HepG2 (cell line): ENCODE results near the gene SLC19A1. TPM values are rescaled to one million over a fixed set of nuclear protein-coding genes. Genes with fewer than 3 reads are reported as not detected.

Experiments used
- HNF1A ChIP-seq, 2 experiments: sonication (generic) in 1 of 2; formaldehyde crosslinking in 1 of 2; IDR thresholded peaks; 2 replicates each; pipeline versions ENCODE4 v1.4.0 to v1.6.1; 2016 to 2020; ENCODE audit warnings: borderline replicate concordance in 1 of 2, low read depth in 1 of 2, mild to moderate bottlenecking in 1 of 2, missing genetic modification reagents in 1 of 2
- KDM5A ChIP-seq: fragments of 200-600 bp; sonication (generic); IDR thresholded peaks from 2 replicates; pipeline ENCODE4 v1.7.0; 2018; ENCODE audit warnings: antibody characterized with exemption, mild to moderate bottlenecking, low read length, borderline replicate concordance
- PRDM15 ChIP-seq: sonication (generic); formaldehyde crosslinking; IDR thresholded peaks from 2 replicates; pipeline ENCODE4 v1.4.0; 2020; ENCODE audit warnings: missing genetic modification reagents
- SAFB2 ChIP-seq: sonication (generic); formaldehyde crosslinking; IDR thresholded peaks from 2 replicates; pipeline ENCODE4 v1.5.1; 2020; ENCODE audit warnings: missing genetic modification reagents, low read depth, mild to moderate bottlenecking, borderline replicate concordance
- SP1 ChIP-seq, 2 experiments: fragments of 450-650 bp in 1 of 2; sonication (generic) in 1 of 2; formaldehyde crosslinking in 1 of 2; IDR thresholded peaks; 2 replicates each; pipeline versions ENCODE4 v1.4.0 to v1.6.1; 2016 to 2020; ENCODE audit warnings: missing genetic modification reagents in 1 of 2
- ZNF253 ChIP-seq: sonication (generic); formaldehyde crosslinking; IDR thresholded peaks from 2 replicates; pipeline ENCODE4 v1.8.0; 2022; ENCODE audit warnings: mild to moderate bottlenecking, missing genetic modification reagents, borderline replicate concordance
- ZNF510 ChIP-seq: sonication (generic); formaldehyde crosslinking; IDR thresholded peaks from 2 replicates; pipeline ENCODE4 v1.4.0; 2020; ENCODE audit warnings: low read depth, mild to moderate bottlenecking, missing genetic modification reagents
- ZNF616 ChIP-seq: sonication (generic); formaldehyde crosslinking; IDR thresholded peaks from 2 replicates; pipeline ENCODE4 v1.5.0; 2020; ENCODE audit warnings: low read depth, mild to moderate bottlenecking, missing genetic modification reagents
- ZSCAN12 ChIP-seq: sonication (generic); formaldehyde crosslinking; IDR thresholded peaks from 2 replicates; pipeline ENCODE4 v1.9.0; 2021; ENCODE audit warnings: mild to moderate bottlenecking, missing genetic modification reagents
- polyA plus RNA-seq, 8 experiments: library from polyadenylated mRNA; depleted of rRNA in 3 of 8; stranded (reverse) in 7 of 8; unstranded in 1 of 8; fragments of >200 nt; fragmentation: Illumina TruSeq in 4 of 8; extraction: Trizol in 4 of 8; gene quantifications; 2 replicates each; pipeline versions ENCODE4 v1.2.1 to v1.2.3, GENCODE V29; 2011 to 2016; ENCODE audit warnings: low read depth in 4 of 8, missing spikeins in 1 of 8, mixed read lengths in 1 of 8; ENCODE audit not compliant: insufficient read depth in 1 of 8
- total RNA-seq, 5 experiments: library from RNA; depleted of rRNA; stranded (reverse); fragments of >200 nt; fragmentation: Illumina TruSeq; extraction: Trizol; gene quantifications; 2 replicates each; pipeline ENCODE4 v1.2.3, GENCODE V29; 2016; ENCODE audit warnings: low read depth in 1 of 5
- TF ChIP-seq, protein P1 (sequence below): sonication (generic); formaldehyde crosslinking; conservative IDR thresholded peaks from 2 replicates; pipeline ENCODE4 v1.4.0; 2020; ENCODE audit warnings: mild to moderate bottlenecking, missing genetic modification reagents, moderate library complexity
- TF ChIP-seq, protein P2 (sequence below): sonication (generic); formaldehyde crosslinking; IDR thresholded peaks from 2 replicates; pipeline ENCODE4 v1.9.0; 2022; ENCODE audit warnings: low read depth, missing genetic modification reagents

Gene SLC19A1
- total and polyA plus RNA-seq, 2 of the 13 experiments (the other 11 are each of a cell fraction or from before 2014, with no cell fraction given), result 21.8 to 23.0 TPM

GRCh38 chr21:45471525-45472221 lies 70.6 kb downstream of the SLC19A1 start (continued):
- TF ChIP-seq PRDM15 (no peak), ZNF510 (CRISPR knock-in tag) (peak; percentile 28; the same call in 1 of the 2 replicates), ZNF253 (CRISPR knock-in tag) (no peak), SAFB2 (CRISPR knock-in tag) (no peak; the same call in 1 of the 2 replicates), HNF1A (IDR thresholded peaks at IDR 0.05; ENCODE audit: low read depth) (peak; percentile 81), HNF1A (CRISPR knock-in tag; IDR thresholded peaks at IDR 0.05; ENCODE audit: borderline replicate concordance) (peak; percentile 95), KDM5A (no peak), SP1 (IDR thresholded peaks at IDR 0.05) (no peak), SP1 (CRISPR knock-in tag; IDR thresholded peaks at IDR 0.05) (0 out of 2 replicates have a peak, but pooled peaks have one; percentile 37), ZNF616 (no peak), ZSCAN12 (CRISPR knock-in tag) (no peak; the same call in 1 of the 2 replicates)
- TF ChIP-seq, protein P1, sequence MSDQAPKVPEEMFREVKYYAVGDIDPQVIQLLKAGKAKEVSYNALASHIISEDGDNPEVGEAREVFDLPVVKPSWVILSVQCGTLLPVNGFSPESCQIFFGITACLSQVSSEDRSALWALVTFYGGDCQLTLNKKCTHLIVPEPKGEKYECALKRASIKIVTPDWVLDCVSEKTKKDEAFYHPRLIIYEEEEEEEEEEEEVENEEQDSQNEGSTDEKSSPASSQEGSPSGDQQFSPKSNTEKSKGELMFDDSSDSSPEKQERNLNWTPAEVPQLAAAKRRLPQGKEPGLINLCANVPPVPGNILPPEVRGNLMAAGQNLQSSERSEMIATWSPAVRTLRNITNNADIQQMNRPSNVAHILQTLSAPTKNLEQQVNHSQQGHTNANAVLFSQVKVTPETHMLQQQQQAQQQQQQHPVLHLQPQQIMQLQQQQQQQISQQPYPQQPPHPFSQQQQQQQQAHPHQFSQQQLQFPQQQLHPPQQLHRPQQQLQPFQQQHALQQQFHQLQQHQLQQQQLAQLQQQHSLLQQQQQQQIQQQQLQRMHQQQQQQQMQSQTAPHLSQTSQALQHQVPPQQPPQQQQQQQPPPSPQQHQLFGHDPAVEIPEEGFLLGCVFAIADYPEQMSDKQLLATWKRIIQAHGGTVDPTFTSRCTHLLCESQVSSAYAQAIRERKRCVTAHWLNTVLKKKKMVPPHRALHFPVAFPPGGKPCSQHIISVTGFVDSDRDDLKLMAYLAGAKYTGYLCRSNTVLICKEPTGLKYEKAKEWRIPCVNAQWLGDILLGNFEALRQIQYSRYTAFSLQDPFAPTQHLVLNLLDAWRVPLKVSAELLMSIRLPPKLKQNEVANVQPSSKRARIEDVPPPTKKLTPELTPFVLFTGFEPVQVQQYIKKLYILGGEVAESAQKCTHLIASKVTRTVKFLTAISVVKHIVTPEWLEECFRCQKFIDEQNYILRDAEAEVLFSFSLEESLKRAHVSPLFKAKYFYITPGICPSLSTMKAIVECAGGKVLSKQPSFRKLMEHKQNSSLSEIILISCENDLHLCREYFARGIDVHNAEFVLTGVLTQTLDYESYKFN (CRISPR knock-in tag), result peak; percentile 96
- TF ChIP-seq, protein P2, sequence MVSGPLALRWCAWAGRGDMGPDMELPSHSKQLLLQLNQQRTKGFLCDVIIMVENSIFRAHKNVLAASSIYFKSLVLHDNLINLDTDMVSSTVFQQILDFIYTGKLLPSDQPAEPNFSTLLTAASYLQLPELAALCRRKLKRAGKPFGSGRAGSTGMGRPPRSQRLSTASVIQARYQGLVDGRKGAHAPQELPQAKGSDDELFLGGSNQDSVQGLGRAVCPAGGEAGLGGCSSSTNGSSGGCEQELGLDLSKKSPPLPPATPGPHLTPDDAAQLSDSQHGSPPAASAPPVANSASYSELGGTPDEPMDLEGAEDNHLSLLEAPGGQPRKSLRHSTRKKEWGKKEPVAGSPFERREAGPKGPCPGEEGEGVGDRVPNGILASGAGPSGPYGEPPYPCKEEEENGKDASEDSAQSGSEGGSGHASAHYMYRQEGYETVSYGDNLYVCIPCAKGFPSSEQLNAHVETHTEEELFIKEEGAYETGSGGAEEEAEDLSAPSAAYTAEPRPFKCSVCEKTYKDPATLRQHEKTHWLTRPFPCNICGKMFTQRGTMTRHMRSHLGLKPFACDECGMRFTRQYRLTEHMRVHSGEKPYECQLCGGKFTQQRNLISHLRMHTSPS (CRISPR knock-in tag), result peak; percentile 81; the same call in 1 of the 2 replicates
